OCI-LY1 (cell line): Measurements from ENCODE around the gene SLC43A3.

Experiments used
- EZH2 ChIP-seq: fragments of 200-600 bp; sonication (generic), shearing (Covaris generic); IDR thresholded peaks from 2 replicates; pipeline ENCODE4 v1.8.0; 2017; ENCODE audit warnings: borderline replicate concordance, mixed run types, mild to moderate bottlenecking, antibody characterized with exemption, low read length, moderate library complexity, mixed read lengths
- TF ChIP-seq, protein P1 (sequence below): fragments of 200-600 bp; sonication (generic), shearing (Covaris generic); IDR thresholded peaks from 2 replicates; pipeline ENCODE4 v1.5.1; 2017; ENCODE audit warnings: mild to moderate bottlenecking, antibody characterized with exemption, low read length, moderate library complexity, mixed read lengths

DNA sequence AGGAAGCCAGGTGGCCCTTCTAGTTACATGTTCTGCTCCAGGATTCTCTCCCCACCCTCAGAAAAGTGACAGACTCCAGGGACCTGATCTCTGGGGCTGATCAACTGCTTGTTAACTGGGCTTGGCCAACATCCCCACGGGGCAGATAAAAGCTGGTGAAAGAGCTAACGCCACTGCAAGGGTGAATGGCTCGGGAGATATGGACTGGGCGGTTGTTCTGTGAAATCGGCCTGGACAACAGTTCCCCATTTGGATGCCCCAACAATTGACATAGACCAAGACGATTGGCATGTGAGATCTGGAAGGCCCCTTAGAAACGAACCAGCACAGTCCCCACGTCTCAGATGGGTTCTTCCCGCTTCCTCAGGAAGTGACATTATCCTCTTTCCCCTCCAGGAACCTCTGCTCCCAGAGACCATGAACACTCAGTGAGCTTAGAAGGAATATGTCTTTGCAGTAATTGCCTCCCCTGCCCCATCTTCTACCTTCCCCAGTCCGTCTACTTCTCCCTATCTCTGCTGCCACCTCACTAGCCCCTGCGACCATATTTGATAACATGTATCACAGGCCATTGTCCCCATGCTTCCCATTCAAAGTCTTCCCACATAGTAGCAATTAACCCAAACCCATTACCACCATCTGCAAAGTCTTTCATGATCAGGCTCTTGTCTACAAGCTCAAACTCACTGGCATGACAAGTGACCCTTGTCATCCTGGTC, 30.9 kb downstream of the SLC43A3 start:
- TF ChIP-seq, protein P1, sequence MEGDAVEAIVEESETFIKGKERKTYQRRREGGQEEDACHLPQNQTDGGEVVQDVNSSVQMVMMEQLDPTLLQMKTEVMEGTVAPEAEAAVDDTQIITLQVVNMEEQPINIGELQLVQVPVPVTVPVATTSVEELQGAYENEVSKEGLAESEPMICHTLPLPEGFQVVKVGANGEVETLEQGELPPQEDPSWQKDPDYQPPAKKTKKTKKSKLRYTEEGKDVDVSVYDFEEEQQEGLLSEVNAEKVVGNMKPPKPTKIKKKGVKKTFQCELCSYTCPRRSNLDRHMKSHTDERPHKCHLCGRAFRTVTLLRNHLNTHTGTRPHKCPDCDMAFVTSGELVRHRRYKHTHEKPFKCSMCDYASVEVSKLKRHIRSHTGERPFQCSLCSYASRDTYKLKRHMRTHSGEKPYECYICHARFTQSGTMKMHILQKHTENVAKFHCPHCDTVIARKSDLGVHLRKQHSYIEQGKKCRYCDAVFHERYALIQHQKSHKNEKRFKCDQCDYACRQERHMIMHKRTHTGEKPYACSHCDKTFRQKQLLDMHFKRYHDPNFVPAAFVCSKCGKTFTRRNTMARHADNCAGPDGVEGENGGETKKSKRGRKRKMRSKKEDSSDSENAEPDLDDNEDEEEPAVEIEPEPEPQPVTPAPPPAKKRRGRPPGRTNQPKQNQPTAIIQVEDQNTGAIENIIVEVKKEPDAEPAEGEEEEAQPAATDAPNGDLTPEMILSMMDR = no peak
- no peak for TF ChIP-seq EZH2
